HEK293 (cell line): ENCODE data around the gene PRMT2.

Experiments used
- CTCF ChIA-PET: fragments of 350-600 bp; formaldehyde crosslinking; extraction: SDS; loops from one replicate; lab custom pipeline; 2021; ENCODE audit warnings: antibody characterized with exemption; lab: Yijun Ruan, JAX
- POLR2A ChIA-PET: fragments of 300-600 bp; formaldehyde crosslinking; extraction: SDS; loops from one replicate; lab custom pipeline; 2020; ENCODE audit warnings: antibody characterized with exemption, inconsistent platforms; lab: Yijun Ruan, JAX
- H3K27ac ChIP-seq: fragments of 200-500 bp; sonication (Bioruptor generic); 2 replicates; pipeline ENCODE4 v1.5.1; 2014; ENCODE audit warnings: low read depth, low read length, control low read depth, inconsistent platforms; ENCODE audit errors: extremely low read depth
- H3K36me3 ChIP-seq, 2 experiments: fragments of 200-500 bp in 1 of 2; sonication (Bioruptor generic) in 1 of 2; 1 replicate in 1 of 2; 2 replicates in 1 of 2; pipeline ENCODE4 v1.5.1; 2014 to 2017; ENCODE audit warnings: inconsistent platforms in 2 of 2, low read length in 2 of 2; ENCODE audit not compliant: control insufficient read depth in 2 of 2, insufficient read depth in 1 of 2
- H3K4me1 ChIP-seq: fragments of 200-500 bp; sonication (Bioruptor generic); 2 replicates; pipeline ENCODE4 v1.5.1; 2014; ENCODE audit warnings: mild to moderate bottlenecking, low read length, inconsistent platforms; ENCODE audit not compliant: control insufficient read depth, insufficient read depth
- H3K4me3 ChIP-seq: 2 replicates; pipeline ENCODE4 v1.5.1; 2011; ENCODE audit warnings: low read depth, mild to moderate bottlenecking, control low read depth, low read length, moderate library complexity
- H3K9me3 ChIP-seq: fragments of 200-500 bp; sonication (Bioruptor generic); 2 replicates; pipeline ENCODE4 v1.5.1; 2014; ENCODE audit warnings: low read depth, low read length, inconsistent platforms; ENCODE audit not compliant: control insufficient read depth, insufficient read depth
- GLIS1 ChIP-seq: fragments of 450-650 bp; formaldehyde crosslinking; IDR thresholded peaks from 2 replicates; pipeline ENCODE4 v1.5.1; 2016; ENCODE audit warnings: missing biosample characterization, missing genetic modification characterization
- KLF9 ChIP-seq: fragments of 450-650 bp; formaldehyde crosslinking; IDR thresholded peaks from 2 replicates; pipeline ENCODE4 v1.5.1; 2016; ENCODE audit warnings: missing biosample characterization, missing genetic modification characterization, low read depth
- RBAK ChIP-seq: fragments of 450-650 bp; formaldehyde crosslinking; IDR thresholded peaks from 2 replicates; pipeline ENCODE4 v1.5.1; 2016; ENCODE audit warnings: missing biosample characterization, missing genetic modification characterization
- SCRT2 ChIP-seq: fragments of 450-650 bp; formaldehyde crosslinking; IDR thresholded peaks from 2 replicates; pipeline ENCODE4 v1.5.1; 2016; ENCODE audit warnings: missing biosample characterization, missing genetic modification characterization
- TCF7L2 ChIP-seq: IDR thresholded peaks from 2 replicates; pipeline ENCODE4 v1.6.1; 2011; ENCODE audit warnings: low read depth, mild to moderate bottlenecking, inconsistent platforms, low read length, moderate library complexity, borderline replicate concordance
- ZIC2 ChIP-seq: fragments of 450-650 bp; formaldehyde crosslinking; IDR thresholded peaks from 2 replicates; pipeline ENCODE4 v1.5.1; 2016; ENCODE audit warnings: missing biosample characterization, missing genetic modification characterization
- ZNF10 ChIP-seq: fragments of 450-650 bp; formaldehyde crosslinking; IDR thresholded peaks from 2 replicates; pipeline ENCODE4 v1.5.1; 2017; ENCODE audit warnings: missing biosample characterization, missing genetic modification characterization
- ZNF114 ChIP-seq: fragments of 450-650 bp; formaldehyde crosslinking; IDR thresholded peaks from 2 replicates; pipeline ENCODE4 v1.5.0; 2017; ENCODE audit warnings: missing biosample characterization, missing genetic modification characterization
- ZNF2 ChIP-seq: fragments of 450-650 bp; formaldehyde crosslinking; IDR thresholded peaks from 2 replicates; pipeline ENCODE4 v1.5.1; 2016; ENCODE audit warnings: missing biosample characterization, missing genetic modification characterization
- ZNF223 ChIP-seq: fragments of 450-650 bp; formaldehyde crosslinking; IDR thresholded peaks from 2 replicates; pipeline ENCODE4 v1.5.1; 2016; ENCODE audit warnings: missing biosample characterization, missing genetic modification characterization
- ZNF341 ChIP-seq: fragments of 450-650 bp; formaldehyde crosslinking; IDR thresholded peaks from 2 replicates; pipeline ENCODE4; 2016; ENCODE audit warnings: low read depth, missing biosample characterization, missing genetic modification characterization
- ZNF416 ChIP-seq: fragments of 450-650 bp; formaldehyde crosslinking; IDR thresholded peaks from 2 replicates; pipeline ENCODE4 v1.5.1; 2016; ENCODE audit warnings: missing biosample characterization, missing genetic modification characterization
- ZNF473 ChIP-seq: fragments of 450-650 bp; formaldehyde crosslinking; IDR thresholded peaks from 2 replicates; pipeline ENCODE4 v1.5.1; 2017; ENCODE audit warnings: missing biosample characterization, missing genetic modification characterization
- ZNF514 ChIP-seq: fragments of 450-650 bp; formaldehyde crosslinking; IDR thresholded peaks from 2 replicates; pipeline ENCODE4 v1.5.1; 2016; ENCODE audit warnings: missing biosample characterization, missing genetic modification characterization
- ZNF701 ChIP-seq: fragments of 450-650 bp; formaldehyde crosslinking; IDR thresholded peaks from 2 replicates; pipeline ENCODE4 v1.5.1; 2016; ENCODE audit warnings: missing biosample characterization, missing genetic modification characterization
- TF ChIP-seq, protein P1 (sequence below): fragments of 450-650 bp; formaldehyde crosslinking; IDR thresholded peaks from 2 replicates; pipeline ENCODE4 v1.5.1; 2017; ENCODE audit warnings: missing biosample characterization, missing genetic modification characterization
- TF ChIP-seq, protein P2 (sequence below): fragments of 450-650 bp; formaldehyde crosslinking; IDR thresholded peaks from 2 replicates; pipeline ENCODE4 v1.5.1; 2016; ENCODE audit warnings: missing biosample characterization, missing genetic modification characterization

Gene PRMT2

DNA sequence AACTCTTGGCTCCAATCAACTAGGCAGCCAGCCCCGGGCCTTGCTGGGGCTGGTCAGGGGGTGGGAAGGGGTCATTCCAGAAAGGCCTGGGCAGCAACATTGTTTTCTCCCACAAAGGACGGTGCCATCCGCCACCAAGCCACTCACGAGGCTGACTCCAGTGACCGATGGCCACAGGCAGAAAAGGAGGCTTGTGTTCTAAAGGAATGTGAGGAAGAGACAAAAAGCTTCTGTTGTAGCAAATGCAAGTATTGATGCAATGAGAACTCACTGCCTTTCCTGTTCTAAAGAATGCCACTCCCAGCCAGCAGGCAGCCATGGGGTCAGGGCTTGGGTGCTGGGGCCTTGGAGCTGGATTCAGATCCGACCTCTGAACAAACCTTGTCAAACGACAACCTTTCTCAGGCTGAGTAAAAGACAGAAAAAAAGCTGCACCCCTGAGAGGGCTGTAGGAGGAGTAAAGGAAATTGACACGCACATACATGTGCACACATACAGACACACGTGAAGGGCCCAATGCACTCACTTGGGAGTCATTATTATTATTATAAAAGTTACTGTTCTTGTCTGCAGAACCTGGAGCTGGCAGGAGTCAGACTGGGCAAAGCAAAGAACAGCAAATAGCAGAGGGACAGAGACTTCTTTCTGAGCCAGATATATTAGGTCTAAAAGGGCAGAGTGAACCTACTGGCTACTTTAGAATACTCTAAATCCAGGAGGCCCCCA, 13.9 kb upstream of the PRMT2 start:
- POLR2A ChIA-PET, result interaction anchor here (2.5 kb wide), 1 partner anchor 14 kb away, joined by 9 read pairs; the partner anchor contains the start of gene PRMT2
- no peaks in the 10 kb centered on the region for H3K36me3 ChIP-seq
- no peaks in the 10 kb centered on the region for H3K9me3 ChIP-seq
- no peak overlapping the region for H3K27ac ChIP-seq
- no peak for TF ChIP-seq ZNF114
- TF ChIP-seq ZIC2 (tag by site-specific recombination), result no peak
- TF ChIP-seq ZNF514 (tag by site-specific recombination), result no peak
- no peak for TF ChIP-seq ZNF416 (tag by site-specific recombination)
- no peak for TF ChIP-seq ZNF341 (tag by site-specific recombination)
- no peak for TF ChIP-seq GLIS1 (tag by site-specific recombination)
- TF ChIP-seq ZNF473 (tag by site-specific recombination), result no peak
- TF ChIP-seq ZNF10 (tag by site-specific recombination), result no peak
- TF ChIP-seq TCF7L2, result no peak
- TF ChIP-seq ZNF2, result no peak
- no peak for TF ChIP-seq KLF9
- TF ChIP-seq ZNF223, result no peak
- TF ChIP-seq RBAK, result no peak
- TF ChIP-seq, all 188 proteins: peak for 0
- Histone ChIP-seq H3K4me3 (no peak overlapping the region), H3K4me1 (no peaks in the 10 kb centered on the region)
- CTCF ChIA-PET, result interaction anchor here (1.3 kb wide), 1 partner anchor 14 kb away, joined by 4 read pairs; the partner anchor contains the start of gene PRMT2

GRCh38 chr21:46622226-46622625, 13.2 kb upstream of the PRMT2 start:
- Histone ChIP-seq H3K4me3 (no peak overlapping the region), H3K36me3 (no peaks in the 10 kb centered on the region), H3K4me1 (no peaks in the 10 kb centered on the region), H3K9me3 (no peaks in the 10 kb centered on the region), H3K27ac (no peak overlapping the region)
- CTCF ChIA-PET, result interaction anchor here (1.3 kb wide), 1 partner anchor 13 kb away, joined by 4 read pairs; the partner anchor contains the start of gene PRMT2
- POLR2A ChIA-PET, result interaction anchor here (2.5 kb wide), 1 partner anchor 13 kb away, joined by 9 read pairs; the partner anchor contains the start of gene PRMT2
- TF ChIP-seq, protein P1, sequence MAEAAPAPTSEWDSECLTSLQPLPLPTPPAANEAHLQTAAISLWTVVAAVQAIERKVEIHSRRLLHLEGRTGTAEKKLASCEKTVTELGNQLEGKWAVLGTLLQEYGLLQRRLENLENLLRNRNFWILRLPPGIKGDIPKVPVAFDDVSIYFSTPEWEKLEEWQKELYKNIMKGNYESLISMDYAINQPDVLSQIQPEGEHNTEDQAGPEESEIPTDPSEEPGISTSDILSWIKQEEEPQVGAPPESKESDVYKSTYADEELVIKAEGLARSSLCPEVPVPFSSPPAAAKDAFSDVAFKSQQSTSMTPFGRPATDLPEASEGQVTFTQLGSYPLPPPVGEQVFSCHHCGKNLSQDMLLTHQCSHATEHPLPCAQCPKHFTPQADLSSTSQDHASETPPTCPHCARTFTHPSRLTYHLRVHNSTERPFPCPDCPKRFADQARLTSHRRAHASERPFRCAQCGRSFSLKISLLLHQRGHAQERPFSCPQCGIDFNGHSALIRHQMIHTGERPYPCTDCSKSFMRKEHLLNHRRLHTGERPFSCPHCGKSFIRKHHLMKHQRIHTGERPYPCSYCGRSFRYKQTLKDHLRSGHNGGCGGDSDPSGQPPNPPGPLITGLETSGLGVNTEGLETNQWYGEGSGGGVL (tag by site-specific recombination), result no peak
- TF ChIP-seq ZIC2 (tag by site-specific recombination), result peak; percentile 38; the same call in 1 of the 2 replicates

- TF ChIP-seq SCRT2 (tag by site-specific recombination), result no peak
- TF ChIP-seq, protein P2, sequence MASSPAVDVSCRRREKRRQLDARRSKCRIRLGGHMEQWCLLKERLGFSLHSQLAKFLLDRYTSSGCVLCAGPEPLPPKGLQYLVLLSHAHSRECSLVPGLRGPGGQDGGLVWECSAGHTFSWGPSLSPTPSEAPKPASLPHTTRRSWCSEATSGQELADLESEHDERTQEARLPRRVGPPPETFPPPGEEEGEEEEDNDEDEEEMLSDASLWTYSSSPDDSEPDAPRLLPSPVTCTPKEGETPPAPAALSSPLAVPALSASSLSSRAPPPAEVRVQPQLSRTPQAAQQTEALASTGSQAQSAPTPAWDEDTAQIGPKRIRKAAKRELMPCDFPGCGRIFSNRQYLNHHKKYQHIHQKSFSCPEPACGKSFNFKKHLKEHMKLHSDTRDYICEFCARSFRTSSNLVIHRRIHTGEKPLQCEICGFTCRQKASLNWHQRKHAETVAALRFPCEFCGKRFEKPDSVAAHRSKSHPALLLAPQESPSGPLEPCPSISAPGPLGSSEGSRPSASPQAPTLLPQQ (tag by site-specific recombination), result no peak
- no peak for TF ChIP-seq ZNF701 (tag by site-specific recombination)
- CTCF ChIA-PET, result no interaction called here
- Histone ChIP-seq H3K9me3 (no peaks in the 10 kb centered on the region), H3K4me1 (no peaks in the 10 kb centered on the region), H3K27ac (no peak overlapping the region), H3K4me3 (no peak overlapping the region), H3K36me3 (no peaks in the 10 kb centered on the region)
- POLR2A ChIA-PET, result no interaction called here
Measured at GRCh38 chr21:46624050-46624449, 11.4 kb upstream of the PRMT2 start.
